ENCODE results near the gene PPID. TPM values are rescaled to one million over a fixed set of nuclear protein-coding genes. Genes with fewer than 3 reads are reported as not detected.

PPID gene
- total and polyA plus RNA-seq, 9 of the 15 experiments (the other 6 are each of a cell fraction or from before 2014, with no cell fraction given): 46.5 to 160 (median 98.6) TPM

DNA sequence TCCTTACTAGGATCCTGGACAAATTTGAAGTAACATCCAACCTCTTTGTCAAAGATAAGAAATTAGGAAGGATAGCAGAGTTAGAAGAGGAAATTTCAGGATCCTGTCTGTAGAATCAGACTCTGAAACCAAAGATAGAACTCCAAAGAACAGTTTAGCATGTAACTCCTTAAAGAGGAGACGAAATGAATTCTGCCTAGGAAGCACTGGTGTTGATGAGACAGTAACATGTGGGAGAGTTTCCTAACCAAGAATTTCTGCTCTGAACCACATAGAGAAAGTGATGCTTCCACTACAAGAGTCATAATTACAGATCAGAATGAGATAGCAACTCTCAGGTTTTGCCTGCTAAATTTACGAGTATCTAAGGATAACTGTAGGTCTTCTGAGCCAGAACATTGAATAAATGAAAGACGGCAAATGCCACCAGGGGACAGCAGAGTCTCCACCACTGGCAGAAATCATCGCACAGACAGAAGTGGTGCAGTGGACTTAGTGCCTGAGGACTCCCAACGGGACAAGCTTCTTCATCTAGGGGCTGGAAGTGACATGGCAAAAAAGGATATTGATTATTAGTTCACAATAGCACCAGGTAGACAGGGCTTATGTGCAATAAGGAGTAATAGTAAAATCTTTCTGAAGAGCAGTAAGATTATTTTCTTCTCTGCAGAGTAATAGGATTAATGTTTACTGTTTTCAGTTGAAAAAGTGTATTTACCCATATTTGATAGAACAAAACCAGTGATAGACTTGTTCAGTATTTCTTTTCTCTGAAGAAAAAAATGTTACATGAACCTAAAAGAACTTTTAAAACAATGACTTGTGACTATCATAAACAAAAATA lies 6.7 kb upstream of the PPID start (continued):
- TF ChIP-seq, protein P1, sequence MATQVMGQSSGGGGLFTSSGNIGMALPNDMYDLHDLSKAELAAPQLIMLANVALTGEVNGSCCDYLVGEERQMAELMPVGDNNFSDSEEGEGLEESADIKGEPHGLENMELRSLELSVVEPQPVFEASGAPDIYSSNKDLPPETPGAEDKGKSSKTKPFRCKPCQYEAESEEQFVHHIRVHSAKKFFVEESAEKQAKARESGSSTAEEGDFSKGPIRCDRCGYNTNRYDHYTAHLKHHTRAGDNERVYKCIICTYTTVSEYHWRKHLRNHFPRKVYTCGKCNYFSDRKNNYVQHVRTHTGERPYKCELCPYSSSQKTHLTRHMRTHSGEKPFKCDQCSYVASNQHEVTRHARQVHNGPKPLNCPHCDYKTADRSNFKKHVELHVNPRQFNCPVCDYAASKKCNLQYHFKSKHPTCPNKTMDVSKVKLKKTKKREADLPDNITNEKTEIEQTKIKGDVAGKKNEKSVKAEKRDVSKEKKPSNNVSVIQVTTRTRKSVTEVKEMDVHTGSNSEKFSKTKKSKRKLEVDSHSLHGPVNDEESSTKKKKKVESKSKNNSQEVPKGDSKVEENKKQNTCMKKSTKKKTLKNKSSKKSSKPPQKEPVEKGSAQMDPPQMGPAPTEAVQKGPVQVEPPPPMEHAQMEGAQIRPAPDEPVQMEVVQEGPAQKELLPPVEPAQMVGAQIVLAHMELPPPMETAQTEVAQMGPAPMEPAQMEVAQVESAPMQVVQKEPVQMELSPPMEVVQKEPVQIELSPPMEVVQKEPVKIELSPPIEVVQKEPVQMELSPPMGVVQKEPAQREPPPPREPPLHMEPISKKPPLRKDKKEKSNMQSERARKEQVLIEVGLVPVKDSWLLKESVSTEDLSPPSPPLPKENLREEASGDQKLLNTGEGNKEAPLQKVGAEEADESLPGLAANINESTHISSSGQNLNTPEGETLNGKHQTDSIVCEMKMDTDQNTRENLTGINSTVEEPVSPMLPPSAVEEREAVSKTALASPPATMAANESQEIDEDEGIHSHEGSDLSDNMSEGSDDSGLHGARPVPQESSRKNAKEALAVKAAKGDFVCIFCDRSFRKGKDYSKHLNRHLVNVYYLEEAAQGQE (IDR thresholded peaks at IDR 0.05; ENCODE audit: borderline replicate concordance): peak; percentile 86
- TF ChIP-seq, protein P1 (CRISPR knock-in tag; IDR thresholded peaks at IDR 0.05; ENCODE audit: low read depth): no peak
- TF ChIP-seq, protein P2, sequence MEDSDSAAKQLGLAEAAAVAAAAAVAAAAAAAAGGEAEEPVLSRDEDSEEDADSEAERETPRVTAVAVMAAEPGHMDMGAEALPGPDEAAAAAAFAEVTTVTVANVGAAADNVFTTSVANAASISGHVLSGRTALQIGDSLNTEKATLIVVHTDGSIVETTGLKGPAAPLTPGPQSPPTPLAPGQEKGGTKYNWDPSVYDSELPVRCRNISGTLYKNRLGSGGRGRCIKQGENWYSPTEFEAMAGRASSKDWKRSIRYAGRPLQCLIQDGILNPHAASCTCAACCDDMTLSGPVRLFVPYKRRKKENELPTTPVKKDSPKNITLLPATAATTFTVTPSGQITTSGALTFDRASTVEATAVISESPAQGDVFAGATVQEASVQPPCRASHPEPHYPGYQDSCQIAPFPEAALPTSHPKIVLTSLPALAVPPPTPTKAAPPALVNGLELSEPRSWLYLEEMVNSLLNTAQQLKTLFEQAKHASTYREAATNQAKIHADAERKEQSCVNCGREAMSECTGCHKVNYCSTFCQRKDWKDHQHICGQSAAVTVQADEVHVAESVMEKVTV (CRISPR knock-in tag; IDR thresholded peaks at IDR 0.05): peak; percentile 73
- peak; percentile 62; the same call in 1 of the 2 replicates for TF ChIP-seq NR1H2 (CRISPR knock-in tag; IDR thresholded peaks at IDR 0.05)
